Measurements from ENCODE around the gene ZDHHC7.

The ZDHHC7 gene

DNA sequence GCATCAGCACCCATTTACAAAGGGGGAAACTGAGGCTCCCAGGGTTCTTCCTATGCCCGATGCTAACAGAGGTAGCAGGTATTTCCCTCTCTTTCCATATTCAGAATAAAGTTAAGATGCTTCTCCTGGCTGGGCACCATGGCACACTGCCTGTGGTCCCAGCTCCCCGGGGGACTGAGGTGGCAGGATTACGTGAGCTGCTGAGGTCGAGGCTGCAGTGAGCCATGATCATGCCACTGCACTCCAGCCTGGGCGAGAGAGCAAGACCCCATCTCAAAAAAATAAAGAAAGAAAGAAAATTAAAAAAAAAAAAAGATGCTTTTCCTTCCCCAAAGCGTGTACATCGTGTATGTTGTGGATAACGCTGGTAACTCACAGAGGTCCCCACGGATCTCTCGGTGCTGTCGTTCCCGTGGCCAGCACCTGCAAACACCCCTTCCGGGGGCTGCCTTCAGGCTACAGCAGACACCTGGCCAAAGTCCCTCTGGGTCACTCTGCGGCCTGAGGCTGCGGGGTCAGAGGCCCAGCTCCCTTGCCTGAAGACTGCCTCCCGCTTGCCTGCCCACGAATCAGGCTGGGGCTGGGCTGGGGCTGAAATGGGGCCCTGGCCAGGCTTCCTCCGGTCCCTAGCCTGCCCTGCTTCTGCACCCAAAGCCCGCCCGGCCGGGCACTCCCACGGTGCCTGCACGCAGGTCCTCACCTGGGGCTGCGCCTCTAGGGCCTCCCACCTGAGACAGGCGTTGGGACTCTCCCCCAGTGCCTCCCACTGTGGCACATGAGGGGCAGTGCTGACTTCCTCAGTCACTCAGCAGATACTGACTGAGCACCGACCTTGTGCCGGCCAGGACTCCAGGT, 63.1 kb downstream of the ZDHHC7 start:
- DNase-seq, result no peak
- H3K27me3 ChIP-seq (replicated peaks), result no peaks in the 10 kb centered on the region
- no peak overlapping the region for H3K27ac ChIP-seq
- H3K36me3 ChIP-seq (replicated peaks), result no peaks in the 10 kb centered on the region
- no peak overlapping the region for H3K4me3 ChIP-seq (ENCODE audit: low read depth, low read length)
- in situ Hi-C loops (cut with HindIII; ENCODE audit: low pct_ligation_motif_present, low sequenced_read_pairs), result no loop called here
- TF ChIP-seq, protein P1, sequence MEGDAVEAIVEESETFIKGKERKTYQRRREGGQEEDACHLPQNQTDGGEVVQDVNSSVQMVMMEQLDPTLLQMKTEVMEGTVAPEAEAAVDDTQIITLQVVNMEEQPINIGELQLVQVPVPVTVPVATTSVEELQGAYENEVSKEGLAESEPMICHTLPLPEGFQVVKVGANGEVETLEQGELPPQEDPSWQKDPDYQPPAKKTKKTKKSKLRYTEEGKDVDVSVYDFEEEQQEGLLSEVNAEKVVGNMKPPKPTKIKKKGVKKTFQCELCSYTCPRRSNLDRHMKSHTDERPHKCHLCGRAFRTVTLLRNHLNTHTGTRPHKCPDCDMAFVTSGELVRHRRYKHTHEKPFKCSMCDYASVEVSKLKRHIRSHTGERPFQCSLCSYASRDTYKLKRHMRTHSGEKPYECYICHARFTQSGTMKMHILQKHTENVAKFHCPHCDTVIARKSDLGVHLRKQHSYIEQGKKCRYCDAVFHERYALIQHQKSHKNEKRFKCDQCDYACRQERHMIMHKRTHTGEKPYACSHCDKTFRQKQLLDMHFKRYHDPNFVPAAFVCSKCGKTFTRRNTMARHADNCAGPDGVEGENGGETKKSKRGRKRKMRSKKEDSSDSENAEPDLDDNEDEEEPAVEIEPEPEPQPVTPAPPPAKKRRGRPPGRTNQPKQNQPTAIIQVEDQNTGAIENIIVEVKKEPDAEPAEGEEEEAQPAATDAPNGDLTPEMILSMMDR (IDR thresholded peaks at IDR 0.05; ENCODE audit: low read depth, low read length, missing control alignments), result no peak

- Histone ChIP-seq H3K36me3 (replicated peaks) (no peaks in the 10 kb centered on the region), H3K27me3 (replicated peaks) (no peaks in the 10 kb centered on the region), H3K27ac (no peak overlapping the region), H3K4me3 (ENCODE audit: low read depth, low read length) (no peak overlapping the region)
- in situ Hi-C loops (cut with HindIII; ENCODE audit: low pct_ligation_motif_present, low sequenced_read_pairs), result no loop called here
- no peak for DNase-seq
- TF ChIP-seq, protein P1 (IDR thresholded peaks at IDR 0.05; ENCODE audit: low read depth, low read length, missing control alignments), result no peak
These were observed 64.3 kb downstream of the ZDHHC7 start for GRCh38 chr16:84947022-84947421.

DNA sequence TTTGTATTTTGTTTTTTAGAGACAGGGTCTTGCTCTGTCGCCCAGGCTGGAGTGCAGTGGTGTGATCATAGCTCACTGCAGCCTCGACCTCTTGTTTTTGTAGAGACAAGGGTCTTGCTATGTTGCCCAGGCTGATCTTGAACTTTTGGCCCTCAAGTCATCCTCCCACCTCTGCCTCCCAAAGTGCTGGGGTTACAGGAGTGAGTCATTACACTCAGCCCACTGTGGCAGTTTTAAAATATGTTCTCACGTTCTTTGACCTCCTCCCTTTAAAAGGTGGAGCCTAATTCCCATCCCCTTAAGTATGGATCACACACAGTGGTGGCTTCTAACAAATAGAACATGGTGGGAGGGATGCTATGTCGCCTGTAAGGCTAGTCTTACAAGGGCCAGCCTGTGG, 67.7 kb downstream of the ZDHHC7 start:
- no peak for DNase-seq
- Histone ChIP-seq H3K27me3 (replicated peaks) (no peaks in the 10 kb centered on the region), H3K27ac (no peak overlapping the region), H3K4me3 (ENCODE audit: low read depth, low read length) (no peak overlapping the region), H3K36me3 (replicated peaks) (no peaks in the 10 kb centered on the region)
- in situ Hi-C loops (cut with HindIII; ENCODE audit: low pct_ligation_motif_present, low sequenced_read_pairs), result no loop called here
- TF ChIP-seq, protein P1 (IDR thresholded peaks at IDR 0.05; ENCODE audit: low read depth, low read length, missing control alignments), result no peak

GRCh38 chr16:84942786-84943185, 68.5 kb downstream of the ZDHHC7 start:
- TF ChIP-seq, protein P1 (IDR thresholded peaks at IDR 0.05; ENCODE audit: low read depth, low read length, missing control alignments), result no peak
- H3K36me3 ChIP-seq (replicated peaks), result no peaks in the 10 kb centered on the region
- in situ Hi-C loops (cut with HindIII; ENCODE audit: low pct_ligation_motif_present, low sequenced_read_pairs), result no loop called here
- H3K27me3 ChIP-seq (replicated peaks), result no peaks in the 10 kb centered on the region
- H3K4me3 ChIP-seq (ENCODE audit: low read depth, low read length), result no peak overlapping the region
- DNase-seq, result peak; percentile 44
- no peak overlapping the region for H3K27ac ChIP-seq

DNA sequence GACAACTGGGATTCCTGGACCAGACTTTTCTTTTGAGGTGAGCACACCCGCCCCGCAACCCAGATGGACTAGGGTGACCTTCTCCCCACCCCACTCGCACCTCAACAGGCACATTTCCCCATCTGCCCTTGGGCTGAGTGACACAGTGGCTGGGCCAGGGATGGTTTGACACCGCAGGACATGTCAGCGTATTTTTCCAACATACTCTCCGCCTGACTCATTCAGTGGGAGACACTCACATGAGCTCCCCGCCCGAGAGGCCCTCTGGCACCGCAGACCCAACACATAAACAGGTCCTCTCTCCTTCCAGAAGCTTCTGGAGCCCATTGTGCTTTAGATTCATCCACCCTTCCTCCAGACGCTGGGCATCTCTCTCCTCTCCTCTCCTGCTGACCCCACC, 69.4 kb downstream of the ZDHHC7 start:
- TF ChIP-seq, protein P1 (IDR thresholded peaks at IDR 0.05; ENCODE audit: low read depth, low read length, missing control alignments), result no peak
- no peaks in the 10 kb centered on the region for H3K36me3 ChIP-seq (replicated peaks)
- no peak overlapping the region for H3K4me3 ChIP-seq (ENCODE audit: low read depth, low read length)
- peak; percentile 60 for DNase-seq
- no peaks in the 10 kb centered on the region for H3K27me3 ChIP-seq (replicated peaks)
- H3K27ac ChIP-seq, result no peak overlapping the region
- in situ Hi-C loops (cut with HindIII; ENCODE audit: low pct_ligation_motif_present, low sequenced_read_pairs), result no loop called here

Data from brain microvascular endothelial cell (primary cell).